ENCODE results near the gene ALS2CL. TPM values are rescaled to one million over a fixed set of nuclear protein-coding genes. Genes with fewer than 3 reads are reported as not detected.
A peak's percentile ranks its signal among the peaks of the same experiment; 100 is the strongest.

Gene ALS2CL
- total and polyA plus RNA-seq, 3 experiments from 2014 or later: 0.84 to 1.2 (median 0.96) TPM

DNA sequence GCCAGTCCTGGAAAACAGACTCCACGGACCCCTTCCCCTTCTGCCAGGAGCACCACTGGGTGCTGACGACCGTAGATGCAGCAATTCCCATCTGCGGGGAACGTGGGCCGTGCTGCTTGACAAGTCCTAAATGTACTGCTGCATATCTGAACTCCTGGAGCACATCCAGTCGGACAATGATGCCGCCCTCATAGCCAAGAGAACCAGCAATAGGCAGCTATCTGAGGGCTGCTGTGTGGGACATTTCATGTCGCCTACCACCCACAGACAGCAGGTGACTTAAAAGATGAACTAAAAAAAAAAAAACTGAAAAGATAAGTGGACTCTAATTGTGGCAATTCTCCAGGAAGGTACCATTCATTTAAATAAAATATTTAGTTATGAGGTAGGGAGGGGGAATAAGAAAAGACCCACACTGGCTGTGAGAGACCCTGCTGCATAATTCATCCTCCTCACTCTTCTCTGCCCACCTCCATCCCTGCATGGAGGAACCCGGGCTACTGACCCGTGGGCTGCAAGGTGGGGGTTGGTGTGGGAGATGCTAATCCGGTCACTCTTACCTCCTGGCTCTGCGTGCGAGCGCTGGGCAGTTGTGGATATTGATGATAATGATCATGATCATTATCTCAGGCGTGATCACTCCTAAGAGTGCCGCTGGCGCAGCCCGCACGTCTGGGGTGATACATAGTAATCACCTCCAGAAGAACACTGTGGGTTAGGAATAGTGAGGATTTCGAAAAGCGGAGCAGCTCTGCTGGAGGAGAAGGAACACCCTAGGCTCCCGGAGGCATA is 28.3 kb downstream of the ALS2CL start:
- CTCF ChIA-PET: interaction anchor here (1.2 kb wide), 1 partner anchor 177 kb away, joined by 3 read pairs; no protein-coding TSS in a partner anchor
- Mint-ChIP-seq H3K27me3 (peaks cover 10 to 12% of the 10 kb centered on the region in 2 donors), H3K27ac (no peak overlapping the region), H3K9me3 (peaks cover 0 to 2% (median 0%) of the 10 kb centered on the region in 5 donors), H3K4me1 (no peaks in the 10 kb centered on the region), H3K4me3 (no peak overlapping the region), H3K36me3 (no peaks in the 10 kb centered on the region)
- POLR2A ChIA-PET: no interaction called here
- H3K27me3 ChIP-seq (ENCODE audit: insufficient read depth, low read length, poor library complexity, severe bottlenecking): no peaks in the 10 kb centered on the region
- no peak overlapping the region for H3K4me3 ChIP-seq (ENCODE audit: low read length)
- no peaks in the 10 kb centered on the region for H3K4me1 ChIP-seq (ENCODE audit: insufficient read depth, low read length)
- H3K9me3 ChIP-seq (ENCODE audit: low read length): no peaks in the 10 kb centered on the region
- no peaks in the 10 kb centered on the region for H3K36me3 ChIP-seq (ENCODE audit: insufficient read depth, low read length)
- DNase-seq: no peak
- no peak overlapping the region for H3K27ac ChIP-seq (ENCODE audit: low read depth, low read length)

DNA sequence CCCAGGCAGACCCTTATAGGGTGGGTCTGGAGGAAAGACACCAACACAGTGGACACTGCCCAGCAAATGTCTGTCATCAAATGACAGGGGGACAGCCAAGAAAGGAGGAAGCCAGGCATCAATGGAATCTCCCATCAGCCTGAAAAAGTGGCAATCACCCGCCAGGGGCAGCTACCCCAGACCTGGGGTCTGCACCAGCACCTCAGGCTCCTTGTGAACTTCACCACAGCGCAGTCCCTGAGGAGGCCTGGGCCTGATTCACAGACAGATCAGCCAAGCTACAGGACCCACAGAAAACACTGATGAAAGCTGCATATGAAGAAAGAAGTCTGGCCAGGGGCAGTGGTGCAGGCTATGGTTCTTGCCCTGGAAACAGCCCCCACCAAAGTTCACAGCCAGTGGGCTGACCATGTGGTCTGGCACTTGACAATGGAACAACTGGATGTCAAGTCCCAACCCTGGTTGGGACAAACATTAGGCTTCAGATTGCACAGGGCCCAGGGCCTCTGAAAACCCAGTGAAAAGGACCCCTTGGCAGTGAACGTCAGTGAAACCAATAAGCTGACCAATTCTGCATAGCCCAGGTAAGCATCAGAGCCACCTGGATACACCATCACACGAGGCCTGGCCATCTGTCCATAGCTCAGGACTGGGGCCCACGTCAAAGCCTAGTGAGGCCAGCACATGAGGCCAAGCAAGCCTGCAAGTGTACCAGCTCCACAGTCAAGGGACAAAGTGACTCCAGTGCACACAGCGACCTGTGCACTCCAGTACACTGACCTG is 29.1 kb downstream of the ALS2CL start:
- ChIA-PET POLR2A (no interaction called here), CTCF (no interaction called here)
- no peaks in the 10 kb centered on the region for H3K4me1 ChIP-seq (ENCODE audit: insufficient read depth, low read length)
- H3K27me3 ChIP-seq (ENCODE audit: insufficient read depth, low read length, poor library complexity, severe bottlenecking): no peaks in the 10 kb centered on the region
- DNase-seq: no peak
- H3K27ac ChIP-seq (ENCODE audit: low read depth, low read length): no peak overlapping the region
- Mint-ChIP-seq H3K4me1 (no peaks in the 10 kb centered on the region), H3K4me3 (peak overlapping the region in 1 of 7 donors; percentile 8), H3K9me3 (peaks cover 0 to 2% (median 0%) of the 10 kb centered on the region in 5 donors), H3K27ac (no peak overlapping the region), H3K27me3 (peaks cover 10 to 12% of the 10 kb centered on the region in 2 donors), H3K36me3 (no peaks in the 10 kb centered on the region)
- no peaks in the 10 kb centered on the region for H3K36me3 ChIP-seq (ENCODE audit: insufficient read depth, low read length)
- H3K4me3 ChIP-seq (ENCODE audit: low read length): no peak overlapping the region
- no peaks in the 10 kb centered on the region for H3K9me3 ChIP-seq (ENCODE audit: low read length)

DNA sequence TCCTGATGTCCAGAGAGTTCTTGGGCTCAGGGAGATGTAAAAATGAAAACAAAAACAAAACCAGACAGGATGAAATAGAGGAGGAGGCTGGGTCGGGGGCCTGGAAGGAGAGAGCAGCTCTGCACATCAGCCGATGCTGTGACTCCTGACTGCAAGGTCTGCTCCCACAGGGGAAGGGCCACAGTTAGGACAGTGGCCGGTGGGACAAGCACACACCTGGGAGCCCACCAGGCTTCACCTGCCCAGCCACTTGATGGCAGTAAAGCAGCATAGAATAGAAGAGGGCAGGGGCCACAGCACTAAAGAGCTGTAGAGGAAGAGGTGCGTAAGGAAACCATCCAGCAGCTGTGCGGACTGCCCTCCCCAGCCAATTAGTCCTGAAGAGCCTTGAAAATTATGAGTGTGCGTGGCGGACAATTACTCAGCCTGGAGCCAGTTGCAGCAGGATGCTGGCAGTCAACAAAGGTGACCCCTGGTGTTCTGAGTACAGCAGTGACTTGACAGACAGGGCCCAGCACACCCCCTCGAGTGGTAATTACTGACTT is 29.8 kb downstream of the ALS2CL start:
- no peaks in the 10 kb centered on the region for H3K36me3 Mint-ChIP-seq
- no peaks in the 10 kb centered on the region for H3K9me3 ChIP-seq (ENCODE audit: low read length)

DNA sequence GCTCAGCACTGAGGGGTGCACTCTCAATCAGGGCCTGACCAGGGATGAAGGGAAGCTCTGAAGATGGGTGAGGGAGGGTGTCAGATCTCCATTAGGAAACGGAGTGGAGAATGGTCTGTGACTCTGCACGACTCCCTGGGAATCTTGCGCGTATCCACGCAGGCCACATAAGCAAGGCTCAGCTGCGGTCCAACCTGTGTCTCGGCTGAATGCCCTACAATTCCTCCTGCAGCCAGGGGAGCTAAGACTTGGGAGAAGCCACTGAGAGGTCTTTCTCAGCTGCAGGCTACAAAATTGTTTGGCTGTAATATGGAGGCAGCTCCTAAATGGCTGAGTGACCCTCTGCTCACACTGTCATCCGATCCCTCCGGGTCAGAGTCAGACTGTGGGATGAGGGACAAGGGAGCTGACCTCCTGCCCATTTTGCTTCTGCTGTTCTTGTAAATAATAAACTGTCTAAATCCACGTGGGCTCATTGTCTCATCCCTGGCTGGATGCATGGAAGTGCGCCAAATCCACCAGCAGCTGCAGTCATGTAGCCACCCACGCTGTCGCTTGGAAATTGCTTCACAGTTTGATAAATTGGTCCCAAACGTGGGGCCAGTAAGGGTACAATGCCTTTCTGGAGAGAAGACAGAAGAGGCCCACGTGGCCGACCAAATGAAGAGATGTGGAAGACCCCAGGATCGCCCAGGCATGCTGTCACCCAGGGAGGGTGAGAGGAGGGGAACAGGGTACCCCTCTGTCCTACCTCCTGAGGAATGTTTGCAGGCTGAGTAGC is 30.5 kb downstream of the ALS2CL start:
- Histone ChIP-seq H3K36me3 (ENCODE audit: insufficient read depth, low read length) (no peaks in the 10 kb centered on the region), H3K9me3 (ENCODE audit: low read length) (no peaks in the 10 kb centered on the region), H3K27me3 (ENCODE audit: insufficient read depth, low read length, poor library complexity, severe bottlenecking) (no peaks in the 10 kb centered on the region), H3K4me1 (ENCODE audit: insufficient read depth, low read length) (no peaks in the 10 kb centered on the region), H3K4me3 (ENCODE audit: low read length) (no peak overlapping the region), H3K27ac (ENCODE audit: low read depth, low read length) (no peak overlapping the region)
- no peak for DNase-seq
- Mint-ChIP-seq H3K27ac (no peak overlapping the region), H3K9me3 (peaks cover 0 to 2% (median 0%) of the 10 kb centered on the region in 5 donors), H3K4me1 (no peaks in the 10 kb centered on the region), H3K36me3 (no peaks in the 10 kb centered on the region), H3K4me3 (no peak overlapping the region), H3K27me3 (peaks cover 10 to 12% of the 10 kb centered on the region in 2 donors)
- CTCF ChIA-PET: no interaction called here
- POLR2A ChIA-PET: no interaction called here

More for the DNA sequence above, 29.8 kb downstream of the ALS2CL start:
- Histone ChIP-seq H3K4me1 (ENCODE audit: insufficient read depth, low read length) (no peaks in the 10 kb centered on the region), H3K27me3 (ENCODE audit: insufficient read depth, low read length, poor library complexity, severe bottlenecking) (no peaks in the 10 kb centered on the region), H3K27ac (ENCODE audit: low read depth, low read length) (no peak overlapping the region), H3K36me3 (ENCODE audit: insufficient read depth, low read length) (no peaks in the 10 kb centered on the region), H3K4me3 (ENCODE audit: low read length) (no peak overlapping the region)
- POLR2A ChIA-PET: no interaction called here
- CTCF ChIA-PET: no interaction called here
- no peak for DNase-seq
- Mint-ChIP-seq H3K27me3 (peaks cover 10 to 12% of the 10 kb centered on the region in 2 donors), H3K4me1 (no peaks in the 10 kb centered on the region), H3K4me3 (peak overlapping the region in 1 of 7 donors; percentile 8), H3K9me3 (peaks cover 0 to 2% (median 0%) of the 10 kb centered on the region in 5 donors), H3K27ac (no peak overlapping the region)

DNA sequence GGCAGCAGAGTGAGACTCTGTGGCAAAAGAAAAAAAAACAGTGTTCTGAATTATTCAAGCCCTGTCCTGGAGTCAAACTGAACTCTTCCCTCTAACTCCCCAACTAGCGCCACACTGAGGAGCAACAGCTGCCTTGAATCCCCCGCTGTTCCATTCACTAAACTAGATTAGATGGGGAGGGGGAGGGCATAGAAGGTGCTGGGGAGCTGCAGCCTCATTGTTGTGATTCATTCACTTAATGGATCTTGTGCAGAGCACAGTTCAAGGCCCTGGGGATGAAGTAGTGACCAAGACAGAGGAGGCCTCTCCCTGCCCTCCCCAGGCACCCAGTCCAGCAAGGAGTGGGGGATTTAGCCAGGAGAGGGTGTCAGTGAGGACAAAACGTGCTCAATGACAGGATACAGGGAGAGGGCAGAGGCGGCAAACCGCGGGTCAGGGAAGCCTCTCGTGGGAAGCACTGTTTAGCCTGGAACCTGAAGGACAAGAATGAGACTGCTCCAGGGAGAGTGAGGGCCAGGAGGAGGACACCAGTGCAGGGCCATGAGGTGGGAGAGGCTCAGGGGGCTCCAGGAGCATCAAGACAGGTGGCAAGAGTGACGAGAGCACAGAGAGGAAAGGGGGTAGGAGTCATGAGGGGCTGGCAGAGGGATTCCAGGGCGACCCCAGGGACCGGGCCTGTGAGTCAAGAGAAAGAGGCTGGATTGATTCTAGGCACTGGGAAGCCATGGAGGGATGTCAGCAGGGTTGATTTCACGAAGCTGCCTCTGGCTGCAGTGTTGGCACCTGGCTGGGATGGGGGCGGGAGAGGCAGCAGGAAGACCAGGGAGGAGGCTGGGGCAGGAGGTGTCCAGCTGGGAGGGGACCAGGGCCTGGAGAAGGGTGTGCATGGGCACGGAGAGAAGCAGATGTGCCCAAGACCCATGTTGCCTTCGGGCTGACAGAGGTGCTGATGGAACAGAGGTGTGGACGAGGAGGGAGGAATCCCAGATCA is 31.4 kb downstream of the ALS2CL start:
- H3K4me3 Mint-ChIP-seq: no peak overlapping the region
- H3K9me3 Mint-ChIP-seq: peaks cover 0 to 2% (median 0%) of the 10 kb centered on the region in 5 donors
- POLR2A ChIA-PET: no interaction called here
- no peaks in the 10 kb centered on the region for H3K36me3 Mint-ChIP-seq
- no peaks in the 10 kb centered on the region for H3K27me3 ChIP-seq (ENCODE audit: insufficient read depth, low read length, poor library complexity, severe bottlenecking)
- peaks cover 10 to 12% of the 10 kb centered on the region in 2 donors for H3K27me3 Mint-ChIP-seq
- no peaks in the 10 kb centered on the region for H3K4me1 Mint-ChIP-seq
- H3K4me3 ChIP-seq (ENCODE audit: low read length): no peak overlapping the region
- no peak overlapping the region for H3K27ac ChIP-seq (ENCODE audit: low read depth, low read length)
- DNase-seq: no peak
- H3K27ac Mint-ChIP-seq: no peak overlapping the region
- no peaks in the 10 kb centered on the region for H3K36me3 ChIP-seq (ENCODE audit: insufficient read depth, low read length)
- CTCF ChIA-PET: no interaction called here
- no peaks in the 10 kb centered on the region for H3K9me3 ChIP-seq (ENCODE audit: low read length)
- H3K4me1 ChIP-seq (ENCODE audit: insufficient read depth, low read length): no peaks in the 10 kb centered on the region

DNA sequence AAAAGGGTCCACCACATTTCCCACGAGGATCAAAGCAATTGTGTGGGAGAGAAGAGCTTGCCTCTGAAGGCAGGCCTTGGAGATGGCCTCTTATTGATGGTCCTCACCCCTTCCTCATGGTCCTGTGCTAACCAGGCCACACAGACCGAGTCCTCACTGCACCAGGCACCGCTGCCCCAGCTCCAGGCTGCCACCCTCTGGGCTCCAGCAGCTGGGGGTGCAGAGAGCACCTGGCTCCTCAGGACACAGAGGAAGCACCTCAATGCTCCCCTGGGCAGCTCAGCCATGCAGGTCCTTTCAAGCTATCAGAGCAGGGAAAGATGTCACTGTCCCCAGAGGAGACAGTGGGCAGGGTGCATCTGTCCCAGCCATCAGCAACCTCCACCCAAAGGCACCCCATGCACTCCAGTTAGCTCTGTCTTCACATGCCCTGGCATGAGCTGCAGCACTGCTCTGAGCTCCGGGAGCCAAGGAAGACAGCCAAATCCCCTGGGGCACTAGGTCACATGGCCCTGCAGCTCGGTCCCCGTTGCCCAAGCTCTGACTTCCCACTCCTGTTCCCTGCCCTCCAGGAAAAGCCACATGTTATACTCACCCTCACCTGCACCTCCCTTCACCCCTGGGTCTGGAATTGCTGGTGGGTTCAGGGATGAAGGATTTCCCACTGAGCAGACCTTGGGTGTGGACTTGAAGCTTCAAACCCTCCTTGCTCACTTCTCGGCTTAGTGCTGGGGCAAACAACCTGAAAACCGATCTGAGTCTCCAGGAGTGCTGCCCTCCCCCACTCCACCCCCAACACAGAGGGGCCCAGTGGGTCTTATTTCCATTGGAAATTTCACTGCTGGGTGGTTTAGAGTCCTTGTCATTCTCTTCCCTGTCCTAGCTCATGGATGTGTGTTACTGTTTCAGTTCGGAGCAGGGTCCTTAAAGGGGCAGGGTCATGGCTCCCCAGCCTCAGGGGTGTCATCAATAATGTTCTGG is 32.6 kb downstream of the ALS2CL start:
- Histone ChIP-seq H3K4me1 (ENCODE audit: insufficient read depth, low read length) (no peaks in the 10 kb centered on the region), H3K36me3 (ENCODE audit: insufficient read depth, low read length) (no peaks in the 10 kb centered on the region), H3K9me3 (ENCODE audit: low read length) (no peaks in the 10 kb centered on the region), H3K4me3 (ENCODE audit: low read length) (no peak overlapping the region), H3K27me3 (ENCODE audit: insufficient read depth, low read length, poor library complexity, severe bottlenecking) (no peaks in the 10 kb centered on the region), H3K27ac (ENCODE audit: low read depth, low read length) (no peak overlapping the region)
- Mint-ChIP-seq H3K4me3 (no peak overlapping the region), H3K36me3 (no peaks in the 10 kb centered on the region), H3K27me3 (peaks cover 10% of the 10 kb centered on the region in 2 donors), H3K4me1 (no peaks in the 10 kb centered on the region), H3K9me3 (peaks cover 0 to 2% (median 0%) of the 10 kb centered on the region in 5 donors), H3K27ac (no peak overlapping the region)
- no peak for DNase-seq
- POLR2A ChIA-PET: no interaction called here
- CTCF ChIA-PET: interaction anchor here (0.9 kb wide), 1 partner anchor 205 kb away, joined by 3 read pairs; no protein-coding TSS in a partner anchor
